Loucy (cell line): Measurements from ENCODE around the gene MARK3.

ENCODE experiments used
- H2AFZ ChIP-seq: fragments of 200-600 bp; sonication (generic); 2 replicates; pipeline ENCODE4 v1.6.0; 2016; ENCODE audit warnings: antibody characterized with exemption, mild to moderate bottlenecking, low read length, moderate library complexity
- H3F3A ChIP-seq: fragments of 200-600 bp; 2 replicates; pipeline ENCODE4 v1.6.0; 2016; ENCODE audit warnings: antibody characterized with exemption, low read depth, mild to moderate bottlenecking
- H3K27me3 ChIP-seq: fragments of 200-600 bp; sonication (generic); 2 replicates; pipeline ENCODE4 v1.6.1; 2014; ENCODE audit warnings: low read length, mild to moderate bottlenecking; ENCODE audit not compliant: insufficient read depth, poor library complexity, severe bottlenecking
- H3K36me3 ChIP-seq: fragments of 200-600 bp; sonication (generic); 2 replicates; pipeline ENCODE4 v1.6.1; 2016; ENCODE audit warnings: low read length; ENCODE audit not compliant: insufficient read depth
- H3K4me1 ChIP-seq: fragments of 200-600 bp; sonication (generic); 2 replicates; pipeline ENCODE4 v1.5.1; 2014; ENCODE audit warnings: low read length, mild to moderate bottlenecking; ENCODE audit not compliant: insufficient read depth, poor library complexity, severe bottlenecking
- H3K4me2 ChIP-seq: fragments of 200-600 bp; sonication (generic); 2 replicates; pipeline ENCODE4 v1.6.0; 2014; ENCODE audit warnings: antibody characterized with exemption, low read length, low read depth, mild to moderate bottlenecking; ENCODE audit not compliant: poor library complexity, severe bottlenecking
- H3K4me3 ChIP-seq: fragments of 200-600 bp; sonication (generic); 2 replicates; pipeline ENCODE4 v1.5.1; 2014; ENCODE audit warnings: low read length, mild to moderate bottlenecking, mixed read lengths; ENCODE audit not compliant: poor library complexity, severe bottlenecking
- H3K79me2 ChIP-seq: fragments of 200-600 bp; sonication (generic); 2 replicates; pipeline ENCODE4 v1.6.1; 2014; ENCODE audit warnings: low read length; ENCODE audit not compliant: insufficient read depth
- H3K9ac ChIP-seq: fragments of 200-600 bp; sonication (generic); 2 replicates; pipeline ENCODE4 v1.6.0; 2014; ENCODE audit warnings: mild to moderate bottlenecking, low read depth, low read length, moderate library complexity; ENCODE audit not compliant: poor library complexity, severe bottlenecking
- H3K9me2 ChIP-seq: fragments of 200-600 bp; sonication (generic); replicated peaks from 2 replicates; pipeline ENCODE4 v1.6.1; 2016; ENCODE audit warnings: low read depth, low read length, mixed read lengths
- H3K9me3 ChIP-seq: fragments of 200-600 bp; sonication (generic); 2 replicates; pipeline ENCODE4 v1.6.1; 2014; ENCODE audit warnings: mild to moderate bottlenecking, antibody characterized with exemption, low read length, low read depth; ENCODE audit not compliant: insufficient read depth
- H4K20me1 ChIP-seq: fragments of 200-600 bp; sonication (generic); 2 replicates; pipeline ENCODE4 v1.6.0; 2014; ENCODE audit warnings: antibody characterized with exemption, low read length, mild to moderate bottlenecking; ENCODE audit not compliant: insufficient read depth, poor library complexity, severe bottlenecking
- CTCF ChIP-seq: fragments of 200-600 bp; sonication (generic); conservative IDR thresholded peaks from 2 replicates; pipeline ENCODE4 v1.5.1; 2014; ENCODE audit warnings: mild to moderate bottlenecking, antibody characterized with exemption, low read length
- EZH2phosphoT487 ChIP-seq: fragments of 200-600 bp; IDR thresholded peaks from 2 replicates; pipeline ENCODE4 v1.6.1; 2018; ENCODE audit warnings: antibody characterized with exemption, mild to moderate bottlenecking, moderate library complexity, borderline replicate concordance

Gene MARK3

GRCh38 chr14:103453791-103454190 lies 68.6 kb downstream of the MARK3 start:
- peaks cover 6% of the 10 kb centered on the region for H4K20me1 ChIP-seq
- H3K27me3 ChIP-seq = no peaks in the 10 kb centered on the region
- H3K9me3 ChIP-seq = no peaks in the 10 kb centered on the region
- H3K4me3 ChIP-seq = no peak overlapping the region
- H3K36me3 ChIP-seq = peaks cover 57% of the 10 kb centered on the region; the same call in 1 of the 2 replicates
- H3K4me2 ChIP-seq = no peak overlapping the region
- no peaks in the 10 kb centered on the region for H3K9me2 ChIP-seq
- no peak overlapping the region for H3K9ac ChIP-seq
- H3K79me2 ChIP-seq = peaks cover 11% of the 10 kb centered on the region; the same call in 1 of the 2 replicates
- no peak overlapping the region for H2AFZ ChIP-seq
- H3K4me1 ChIP-seq = no peaks in the 10 kb centered on the region
- TF ChIP-seq CTCF = no peak
- no peak for TF ChIP-seq EZH2phosphoT487
- no peaks in the 10 kb centered on the region for H3F3A ChIP-seq

GRCh38 chr14:103456167-103456835 lies 71.1 kb downstream of the MARK3 start:
- Histone ChIP-seq H3K9me3 (no peaks in the 10 kb centered on the region), H3K79me2 (no peaks in the 10 kb centered on the region; the same call in 1 of the 2 replicates), H3K4me3 (no peak overlapping the region), H3K9ac (no peak overlapping the region), H4K20me1 (peaks cover 3% of the 10 kb centered on the region), H3K4me1 (no peaks in the 10 kb centered on the region), H3K4me2 (no peak overlapping the region), H2AFZ (no peak overlapping the region), H3F3A (no peaks in the 10 kb centered on the region), H3K27me3 (no peaks in the 10 kb centered on the region), H3K9me2 (no peaks in the 10 kb centered on the region), H3K36me3 (peaks cover 63% of the 10 kb centered on the region)
- no peak for TF ChIP-seq EZH2phosphoT487

GRCh38 chr14:103460415-103460814 lies 75.2 kb downstream of the MARK3 start:
- Histone ChIP-seq H3K9ac (no peak overlapping the region), H3K9me2 (no peaks in the 10 kb centered on the region), H3K27me3 (no peaks in the 10 kb centered on the region), H3K79me2 (no peaks in the 10 kb centered on the region; the same call in 1 of the 2 replicates), H3K36me3 (peaks cover 64% of the 10 kb centered on the region), H3K4me2 (no peak overlapping the region), H3K4me3 (no peak overlapping the region), H3K9me3 (no peaks in the 10 kb centered on the region), H4K20me1 (peaks cover 3% of the 10 kb centered on the region), H2AFZ (no peak overlapping the region), H3F3A (no peaks in the 10 kb centered on the region), H3K4me1 (no peaks in the 10 kb centered on the region)
- TF ChIP-seq CTCF (no peak), EZH2phosphoT487 (no peak)

- no peak for TF ChIP-seq CTCF
- no peak for TF ChIP-seq EZH2phosphoT487
- Histone ChIP-seq H3K79me2 (no peaks in the 10 kb centered on the region; the same call in 1 of the 2 replicates), H3K4me1 (no peaks in the 10 kb centered on the region), H3F3A (no peaks in the 10 kb centered on the region), H3K9me3 (no peaks in the 10 kb centered on the region), H3K9me2 (no peaks in the 10 kb centered on the region), H3K9ac (no peak overlapping the region), H3K27me3 (no peaks in the 10 kb centered on the region), H3K36me3 (peaks cover 71% of the 10 kb centered on the region), H4K20me1 (no peaks in the 10 kb centered on the region), H2AFZ (no peak overlapping the region), H3K4me3 (no peak overlapping the region), H3K4me2 (no peak overlapping the region)
These were observed 77.9 kb downstream of the MARK3 start for GRCh38 chr14:103463149-103463548.
